Esophagus muscularis mucosa (tissue), 3 donors: ENCODE results near the gene ZEB2.

Source experiments
- CTCF ChIP-seq, 3 experiments: fragments of 200-600 bp in 2 of 3; fragments of 450-650 bp in 1 of 3; sonication (generic) in 2 of 3; IDR thresholded peaks; one replicate each; pipeline ENCODE4 v1.5.1; 2017 to 2019; ENCODE audit warnings: antibody characterized with exemption in 3 of 3, mild to moderate bottlenecking in 2 of 3, moderate library complexity in 1 of 3
- POLR2A ChIP-seq: fragments of 450-650 bp; IDR thresholded peaks from one replicate; pipeline ENCODE4 v1.6.1; 2017; ENCODE audit warnings: antibody characterized with exemption, moderate library complexity, mild to moderate bottlenecking, low read depth
- POLR2AphosphoS5 ChIP-seq, 2 donors: sonication (generic); formaldehyde crosslinking; IDR thresholded peaks; one replicate each; pipeline ENCODE4 v1.6.1; 2017; ENCODE audit warnings: antibody characterized with exemption in 2 of 2

GRCh38 chr2:144411473-144411872 lies 108.4 kb downstream of the ZEB2 start:
- TF ChIP-seq CTCF (IDR thresholded peaks at IDR 0.05) (no peak), POLR2A (no peak), POLR2AphosphoS5 (IDR thresholded peaks at IDR 0.05) (no peak)
